ENCODE data around the gene TMEM11.

GRCh38 chr17:21171309-21171922 lies 42.5 kb downstream of the TMEM11 start:
- TF ChIP-seq CTCF (IDR thresholded peaks at IDR 0.05) (no peak), POLR2AphosphoS5 (IDR thresholded peaks at IDR 0.05) (no peak), POLR2A (IDR thresholded peaks at IDR 0.05) (no peak)
